Activated CD8-positive, alpha-beta memory T cell treated with anti-CD3 and anti-CD28 coated beads, Interleukin-2, amount 50 U/mL, for 24 hours (primary cell): Measurements from ENCODE around the gene RSPRY1.

ENCODE experiments used
- DNase-seq: peaks from one replicate; pipeline ENCODE4 v3.0.0-alpha.2; 2020; ENCODE audit errors: extremely low read depth

Gene RSPRY1

GRCh38 chr16:57224651-57225335, 38.7 kb downstream of the RSPRY1 start:
- DNase-seq, result no peak

GRCh38 chr16:57225978-57226377, 39.8 kb downstream of the RSPRY1 start:
- DNase-seq, result no peak

- no peak for DNase-seq
Observed at GRCh38 chr16:57226701-57227621, 40.8 kb downstream of the RSPRY1 start.

GRCh38 chr16:57229079-57229478, 43.0 kb downstream of the RSPRY1 start:
- no peak for DNase-seq

- no peak for DNase-seq
Observed at GRCh38 chr16:57231821-57232350, 45.8 kb downstream of the RSPRY1 start.

- no peak for DNase-seq
Observed at GRCh38 chr16:57233944-57234706, 48.0 kb downstream of the RSPRY1 start.

GRCh38 chr16:57234707-57235092, 48.6 kb downstream of the RSPRY1 start:
- DNase-seq, result no peak

GRCh38 chr16:57235128-57236021, 49.2 kb downstream of the RSPRY1 start:
- DNase-seq, result no peak

- DNase-seq, result no peak
Observed at GRCh38 chr16:57236022-57236350, 49.9 kb downstream of the RSPRY1 start.

- no peak for DNase-seq
Observed at GRCh38 chr16:57238682-57239081, 52.6 kb downstream of the RSPRY1 start.

- no peak for DNase-seq
Observed at GRCh38 chr16:57239107-57239506, 53.0 kb downstream of the RSPRY1 start.

GRCh38 chr16:57240851-57241250, 54.7 kb downstream of the RSPRY1 start:
- DNase-seq, result no peak

GRCh38 chr16:57242650-57243049, 56.5 kb downstream of the RSPRY1 start:
- no peak for DNase-seq

- DNase-seq, result no peak
Observed at GRCh38 chr16:57244463-57244766, 58.3 kb downstream of the RSPRY1 start.

- DNase-seq, result peak; percentile 90
Observed at GRCh38 chr16:57244767-57245471, 58.8 kb downstream of the RSPRY1 start, which contains the start of gene ARL2BP. Gene ARL2BP, plus strand, starts transcription at chr16:57245259. Its CDS starts 109 bp downstream, at chr16:57245368.

- no peak for DNase-seq
Observed at GRCh38 chr16:57245472-57246113, 59.5 kb downstream of the RSPRY1 start.

GRCh38 chr16:57251352-57251751, 65.2 kb downstream of the RSPRY1 start:
- no peak for DNase-seq

- no peak for DNase-seq
Observed at GRCh38 chr16:57252148-57252721, 66.1 kb downstream of the RSPRY1 start.

GRCh38 chr16:57253466-57253865, 67.3 kb downstream of the RSPRY1 start:
- DNase-seq, result no peak
